Measurements from ENCODE around the gene NUBPL.
"Not testable (repeated sequence)": the region's sequence is repeated elsewhere in the genome, so short reads cannot be mapped to it uniquely, and the experiment has no call there.

NUBPL gene

DNA sequence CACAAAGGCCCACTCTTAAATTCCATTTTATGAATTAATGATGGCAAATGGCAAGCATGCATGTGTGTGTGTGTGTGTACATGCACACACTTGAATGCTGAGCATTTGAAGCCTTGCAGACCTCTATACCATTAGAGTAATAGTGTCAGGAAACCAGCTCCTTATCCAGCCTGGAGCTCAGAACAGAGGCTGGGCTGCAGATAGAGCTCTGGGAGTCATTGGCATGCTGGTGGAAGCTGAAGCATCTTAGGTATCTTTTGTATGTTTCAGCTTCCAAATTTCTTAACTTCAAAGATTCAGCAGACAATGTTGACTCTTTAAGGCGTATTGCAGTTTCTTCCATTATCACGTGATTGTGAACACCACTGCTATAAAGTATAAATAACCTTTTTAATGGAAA, 323.0 kb downstream of the NUBPL start:
- DNase-seq: no peak

DNA sequence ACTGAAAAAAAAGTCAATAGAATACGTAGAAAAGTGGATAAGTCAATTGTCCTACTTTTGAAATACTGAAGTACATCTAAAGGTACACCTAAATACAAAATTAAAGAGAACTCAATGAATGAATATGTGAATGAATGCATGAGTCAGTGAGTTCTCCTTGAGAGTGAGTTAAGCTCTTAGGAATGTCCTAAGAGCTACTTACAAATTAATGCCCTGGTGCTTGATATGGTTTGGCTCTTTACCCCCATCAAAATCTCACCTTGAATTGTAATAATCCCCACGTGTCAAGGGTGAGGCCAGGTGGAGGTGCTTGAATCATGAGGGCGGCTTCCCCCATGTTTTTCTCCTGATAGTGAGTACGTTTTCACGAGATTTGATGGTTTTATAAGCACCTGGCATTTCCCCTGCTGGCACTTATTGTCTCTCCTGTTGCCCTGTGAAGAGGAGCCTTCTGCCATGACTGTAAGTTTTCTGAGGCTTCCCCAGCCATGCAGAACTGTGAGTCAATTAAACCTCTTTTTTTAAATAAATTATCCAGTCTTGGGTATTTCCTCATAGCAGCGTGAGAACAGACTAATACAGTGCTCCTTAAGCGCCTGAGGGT, 323.7 kb downstream of the NUBPL start:
- DNase-seq: no peak

GRCh38 chr14:31886156-31886835, 325.1 kb downstream of the NUBPL start:
- no peak for DNase-seq

DNA sequence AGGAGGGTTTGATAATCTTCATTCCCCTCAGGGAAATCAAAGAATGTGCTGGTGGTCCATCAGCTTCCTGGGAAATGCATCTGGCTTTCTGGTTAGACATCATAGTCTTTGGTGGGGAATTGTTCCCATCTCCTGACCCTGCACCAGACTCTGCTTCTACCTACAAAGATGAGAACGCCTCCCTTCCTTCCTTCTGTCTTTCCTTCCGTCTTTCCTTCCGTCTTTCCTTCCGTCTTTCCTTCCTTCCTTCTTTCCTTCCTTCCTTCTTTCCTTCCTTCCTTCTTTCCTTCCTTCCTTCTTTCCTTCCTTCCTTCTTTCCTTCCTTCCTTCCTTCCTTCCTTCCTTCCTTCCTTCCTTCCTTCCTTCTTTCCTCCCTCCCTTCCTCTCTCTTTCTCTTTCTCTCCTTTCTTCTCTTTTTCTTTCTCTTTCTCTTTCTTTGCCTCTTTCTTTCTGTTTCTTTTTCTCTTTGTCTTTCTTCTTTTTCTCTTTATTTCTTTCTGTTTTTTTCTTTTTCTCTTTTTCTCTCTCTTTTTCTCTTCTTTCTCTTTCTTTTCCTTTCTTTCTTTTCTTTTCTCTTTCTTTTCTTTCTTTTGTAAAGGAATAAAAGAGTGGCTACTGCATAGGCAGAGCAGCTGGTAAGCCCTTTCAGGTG, 326.9 kb downstream of the NUBPL start:
- DNase-seq: no peak

DNA sequence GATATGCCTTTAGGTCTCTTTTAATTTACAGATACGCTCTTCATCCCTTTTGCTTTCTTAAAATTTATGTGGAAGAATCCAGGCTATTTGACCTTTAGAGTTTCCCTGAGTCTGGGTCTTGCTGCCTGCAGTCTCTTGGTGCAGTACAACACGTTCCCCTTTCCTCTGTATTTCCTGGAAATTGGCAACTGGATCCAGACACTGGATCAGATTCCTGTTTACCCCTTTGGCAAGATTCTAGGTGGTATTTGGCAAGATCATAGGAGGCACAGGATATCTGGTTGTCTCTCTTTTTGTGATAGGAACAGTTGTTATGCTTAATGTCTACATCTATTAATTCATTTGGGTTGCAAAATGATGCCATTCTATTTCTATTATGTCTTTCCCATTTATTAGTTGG, 328.1 kb downstream of the NUBPL start:
- peak in 1 of 2 experiments; percentile 9 for DNase-seq

DNA sequence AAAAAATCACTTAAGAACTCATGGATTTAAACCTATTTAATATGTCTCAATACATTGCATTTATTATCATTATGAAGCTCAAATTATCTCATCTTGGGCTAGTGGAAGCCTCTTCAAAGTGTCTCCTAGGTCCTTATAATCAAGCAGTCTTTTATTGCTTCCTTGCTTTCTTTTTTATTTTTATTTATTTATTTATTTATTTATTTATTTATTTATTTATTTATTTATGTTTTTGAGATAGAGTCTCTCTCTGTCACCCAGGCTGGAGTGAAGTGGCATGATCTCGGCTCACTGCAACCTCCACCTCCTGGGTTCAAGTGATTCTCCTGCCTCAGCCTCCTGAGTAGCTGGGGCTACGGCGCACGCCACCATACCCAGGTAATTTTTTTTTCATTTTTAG, 329.0 kb downstream of the NUBPL start:
- not testable (repeated sequence) for DNase-seq

GRCh38 chr14:31893221-31893757, 332.1 kb downstream of the NUBPL start:
- no peak for DNase-seq

DNA sequence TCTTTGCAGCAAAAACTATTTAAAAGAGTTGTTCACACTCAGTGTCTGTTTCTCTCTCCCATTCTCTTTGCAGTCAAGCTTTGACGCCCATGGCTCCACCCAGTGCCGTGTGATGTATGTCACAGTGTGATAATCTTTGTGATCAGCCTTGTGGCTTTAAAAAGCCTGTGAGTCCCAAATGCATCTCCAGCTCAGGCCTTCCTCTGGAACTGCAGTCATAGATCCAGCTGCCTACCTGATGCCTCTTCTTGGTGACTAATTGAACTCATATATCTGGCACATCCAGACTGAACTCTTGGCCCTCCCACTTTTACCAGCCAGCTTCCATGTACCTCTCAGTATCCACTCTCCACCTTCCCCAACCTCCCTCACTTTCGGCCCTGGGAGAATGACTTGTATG, 333.1 kb downstream of the NUBPL start:
- no peak for DNase-seq

- DNase-seq: no peak
Observed at GRCh38 chr14:31895206-31895605, 334.0 kb downstream of the NUBPL start.

- no peak for DNase-seq
Observed at GRCh38 chr14:31895646-31896045, 334.4 kb downstream of the NUBPL start.

DNA sequence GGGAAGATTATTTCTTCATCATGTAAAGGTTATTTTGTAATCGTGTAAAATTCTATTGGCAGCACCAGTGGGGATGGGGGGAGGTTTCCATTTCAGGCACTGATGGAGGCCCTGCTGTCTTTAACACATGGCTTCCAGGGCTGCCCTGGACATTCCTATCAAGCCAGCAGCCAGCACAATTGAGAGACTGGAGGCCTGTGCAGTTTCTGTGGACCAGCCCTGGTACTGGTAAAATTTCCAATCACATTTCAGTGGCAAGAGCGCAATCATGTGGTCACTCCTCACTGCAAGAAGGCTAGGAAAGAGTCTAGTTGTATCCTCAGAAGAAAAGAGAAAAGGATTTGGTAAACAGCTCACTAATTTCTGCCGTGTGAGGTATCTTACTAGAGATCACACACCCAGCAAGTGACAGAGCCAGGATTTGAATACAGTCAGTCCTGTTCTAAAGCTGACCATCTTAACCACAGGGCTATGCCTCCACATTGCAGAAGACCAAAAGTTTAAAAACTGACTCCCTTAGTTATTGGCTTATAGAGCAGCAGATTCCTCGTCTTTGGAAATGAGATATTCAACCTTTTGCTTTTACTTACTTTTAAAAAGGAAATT, 336.5 kb downstream of the NUBPL start:
- no peak for DNase-seq

DNA sequence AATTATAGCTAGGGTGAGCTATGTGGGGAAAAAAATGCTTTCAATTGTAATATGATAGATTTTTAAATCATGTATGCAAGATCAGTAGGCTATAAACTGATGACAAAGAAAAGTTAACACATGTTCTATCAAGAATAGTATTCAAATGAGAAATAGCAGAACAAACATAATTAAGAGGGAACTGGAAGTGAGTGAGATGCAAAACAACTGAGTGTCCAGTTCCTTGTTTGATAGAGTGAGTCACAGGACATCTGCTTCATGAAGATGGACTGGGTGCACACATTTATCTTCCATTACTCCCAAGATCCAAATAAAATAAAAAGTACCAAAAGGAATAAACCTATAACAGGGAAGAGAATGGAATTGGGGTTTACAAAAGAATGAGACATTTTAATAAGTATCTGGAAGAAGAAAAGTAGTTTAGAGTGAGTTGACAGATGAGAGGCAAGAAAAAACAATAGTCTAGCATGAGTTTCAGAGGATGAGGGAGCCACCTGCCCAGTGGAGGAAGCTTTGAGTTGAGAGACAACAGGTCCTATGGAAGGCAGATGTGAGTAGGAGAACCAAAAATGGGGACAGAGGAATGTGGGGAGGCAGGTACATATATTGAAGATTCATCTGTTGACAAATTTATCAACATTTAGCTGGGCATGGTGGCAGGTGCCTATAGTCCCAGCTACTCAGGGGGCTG, 337.8 kb downstream of the NUBPL start:
- DNase-seq: no peak

DNA sequence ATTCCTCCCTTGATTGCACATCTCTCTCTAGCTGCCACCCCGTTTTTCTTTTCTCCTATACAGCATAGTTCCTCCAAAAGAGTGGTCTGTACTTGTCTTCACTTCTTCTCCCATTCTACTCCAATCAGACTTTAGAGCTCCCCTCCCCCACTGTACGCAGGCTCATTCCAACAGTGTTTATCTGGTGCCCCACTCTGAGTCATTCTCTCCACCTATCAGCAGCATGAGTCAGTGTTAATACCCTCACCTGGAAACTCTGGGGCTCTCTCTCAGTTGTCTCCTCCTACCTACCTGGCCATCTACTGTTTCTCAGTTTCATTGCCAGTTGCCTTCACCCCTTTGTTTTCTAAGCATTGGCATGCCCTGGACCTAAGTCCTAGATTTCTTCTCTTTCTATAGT, 340.8 kb downstream of the NUBPL start:
- no peak for DNase-seq

DNA sequence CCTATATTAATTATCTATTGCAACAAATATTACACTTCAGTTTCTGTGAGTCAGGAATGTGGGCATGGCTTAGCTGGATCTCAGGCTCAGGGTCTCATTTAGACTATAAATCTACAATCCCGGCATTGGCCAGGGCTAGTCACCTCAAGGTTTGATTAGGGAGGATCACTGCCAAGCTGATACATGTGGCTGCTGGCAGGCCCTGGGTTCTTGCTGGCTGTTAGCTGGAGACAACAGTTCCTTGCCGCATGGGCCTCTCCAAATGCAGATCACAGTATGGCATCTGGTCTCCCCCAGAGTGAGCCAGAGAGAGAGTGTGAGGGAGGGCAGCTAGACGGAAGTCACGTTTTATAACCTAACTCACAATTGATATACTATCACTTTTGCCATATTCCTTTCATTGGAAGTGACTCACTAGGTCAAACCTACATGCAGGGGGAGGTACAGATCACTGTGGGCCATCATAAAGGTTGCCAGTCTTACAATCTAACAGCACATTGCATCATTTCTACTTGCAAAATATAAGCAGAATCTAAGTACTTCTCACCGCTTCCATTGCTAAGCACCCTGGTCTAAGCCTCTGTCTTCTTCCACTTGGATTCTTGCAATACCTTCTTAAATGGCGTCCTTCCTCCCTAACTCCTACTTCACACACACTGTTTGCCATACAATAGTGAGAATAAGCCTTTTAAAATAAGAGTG, 341.9 kb downstream of the NUBPL start:
- DNase-seq: peak in 1 of 2 experiments; percentile 70

DNA sequence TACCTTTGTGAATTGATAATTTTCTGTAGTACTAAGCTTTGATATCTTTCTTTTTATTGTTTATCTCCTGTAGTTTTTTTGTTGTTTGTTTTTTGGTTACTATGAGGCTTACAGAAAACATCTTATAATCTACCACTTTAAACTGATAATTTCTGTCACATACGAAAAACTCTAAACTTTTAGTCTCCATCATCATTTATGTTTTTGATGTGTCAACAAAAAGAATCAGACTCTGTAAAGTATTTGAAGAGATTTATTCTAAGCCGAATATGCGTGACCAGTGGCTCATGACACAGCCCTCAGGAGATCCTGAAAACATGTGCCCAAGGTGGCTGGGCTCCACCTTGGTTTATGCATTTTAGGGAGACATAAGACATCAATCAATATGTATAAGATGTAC, 348.8 kb downstream of the NUBPL start:
- no peak for DNase-seq

Data from NCI-H446 (cell line).